ENCODE results near the gene SP140L.

GRCh38 chr2:230414302-230414701 is 87.3 kb downstream of the SP140L start:
- no peak for TF ChIP-seq POLR2A (IDR thresholded peaks at IDR 0.05; ENCODE audit: low read depth, low read length)
- TF ChIP-seq TAF1 (IDR thresholded peaks at IDR 0.05; ENCODE audit: low read depth, low read length): no peak
- TF ChIP-seq POLR2AphosphoS5 (IDR thresholded peaks at IDR 0.05; ENCODE audit: low read depth, low read length): no peak
- no peak for TF ChIP-seq PAX5 (IDR thresholded peaks at IDR 0.05; ENCODE audit: insufficient read depth, low read length, severe bottlenecking)
- no peak for TF ChIP-seq POU2F2 (IDR thresholded peaks at IDR 0.05; ENCODE audit: low read depth, low read length)
- TF ChIP-seq SPI1 (IDR thresholded peaks at IDR 0.05; ENCODE audit: low read depth, low read length): no peak
